GM18909 (cell line): ENCODE data around the gene PIK3R1.

Experiments
- ATAC-seq: cut with Tn5 transposase; IDR thresholded peaks from one replicate; pipeline ENCODE4 v1.9.1; 2021; ENCODE audit warnings: mild to moderate bottlenecking; ENCODE audit not compliant: unreplicated experiment, poor library complexity

The PIK3R1 gene

GRCh38 chr5:68287976-68288706 is 72.6 kb downstream of the PIK3R1 start:
- peak; percentile 77 for ATAC-seq

GRCh38 chr5:68288707-68289134 is 73.2 kb downstream of the PIK3R1 start:
- ATAC-seq, result peak; percentile 22

- ATAC-seq, result no peak
These were observed 73.9 kb downstream of the PIK3R1 start for GRCh38 chr5:68289498-68289897.

- no peak for ATAC-seq
These were observed 74.7 kb downstream of the PIK3R1 start for GRCh38 chr5:68290260-68290674.

GRCh38 chr5:68290847-68291246 is 75.3 kb downstream of the PIK3R1 start:
- ATAC-seq, result no peak

- ATAC-seq, result no peak
These were observed 76.8 kb downstream of the PIK3R1 start for GRCh38 chr5:68292316-68292715.

- ATAC-seq, result no peak
These were observed 80.2 kb downstream of the PIK3R1 start for GRCh38 chr5:68295772-68296171.

GRCh38 chr5:68296895-68297294 is 81.3 kb downstream of the PIK3R1 start:
- no peak for ATAC-seq

- no peak for ATAC-seq
These were observed 82.1 kb downstream of the PIK3R1 start for GRCh38 chr5:68297656-68298055.

- ATAC-seq, result no peak
These were observed 82.9 kb downstream of the PIK3R1 start for GRCh38 chr5:68298479-68298878.

GRCh38 chr5:68299105-68299504 is 83.5 kb downstream of the PIK3R1 start:
- ATAC-seq, result no peak

GRCh38 chr5:68299575-68299974 is 84.0 kb downstream of the PIK3R1 start:
- no peak for ATAC-seq

GRCh38 chr5:68303038-68303738 is 87.6 kb downstream of the PIK3R1 start:
- peak; percentile 79 for ATAC-seq

- peak; percentile 9 for ATAC-seq
These were observed 88.3 kb downstream of the PIK3R1 start for GRCh38 chr5:68303754-68304420.

- ATAC-seq, result no peak
These were observed 89.0 kb downstream of the PIK3R1 start for GRCh38 chr5:68304421-68305052.

GRCh38 chr5:68305223-68305870 is 89.8 kb downstream of the PIK3R1 start:
- ATAC-seq, result no peak

- no peak for ATAC-seq
These were observed 90.9 kb downstream of the PIK3R1 start for GRCh38 chr5:68306361-68307014.

- no peak for ATAC-seq
These were observed 97.8 kb downstream of the PIK3R1 start for GRCh38 chr5:68313336-68313735.

GRCh38 chr5:68314465-68314864 is 98.9 kb downstream of the PIK3R1 start:
- ATAC-seq, result no peak
